ENCODE measurements around the gene CORO7. TPM values are rescaled to one million over a fixed set of nuclear protein-coding genes. Genes with fewer than 3 reads are reported as not detected.

Gene CORO7
- total and polyA plus RNA-seq, 9 of the 15 experiments (the other 6 are each of a cell fraction or from before 2014, with no cell fraction given): 0.45 to 77.2 (median 18.7) TPM

DNA sequence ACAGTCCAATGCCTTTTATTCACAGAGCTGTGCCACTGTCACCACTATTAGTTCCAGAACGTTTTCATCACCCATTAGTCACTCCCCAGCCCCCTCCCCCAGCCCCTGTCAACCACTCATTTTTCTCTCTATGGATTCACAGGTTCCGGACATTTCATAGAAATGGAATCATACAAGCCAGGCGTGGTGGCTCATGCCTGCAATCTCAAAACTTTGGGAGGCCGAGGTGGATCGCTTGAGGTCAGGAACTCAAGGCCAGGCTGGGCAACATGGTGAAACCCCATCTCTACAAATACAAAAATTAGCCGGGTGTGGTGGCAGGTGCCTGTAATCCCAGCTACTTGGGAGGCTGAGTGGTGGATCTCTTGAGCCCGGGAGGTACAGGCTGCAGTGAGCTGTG lies 64.5 kb downstream of the CORO7 start (continued):
- TF ChIP-seq, protein P1, sequence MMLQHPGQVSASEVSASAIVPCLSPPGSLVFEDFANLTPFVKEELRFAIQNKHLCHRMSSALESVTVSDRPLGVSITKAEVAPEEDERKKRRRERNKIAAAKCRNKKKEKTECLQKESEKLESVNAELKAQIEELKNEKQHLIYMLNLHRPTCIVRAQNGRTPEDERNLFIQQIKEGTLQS (IDR thresholded peaks at IDR 0.05): peak; percentile 28; the same call in 1 of the 2 replicates
- TF ChIP-seq, protein P1 (CRISPR knock-in tag; conservative IDR thresholded peaks at IDR 0.05): no peak
- TF ChIP-seq U2AF2 (optimal IDR thresholded peaks at IDR 0.05; ENCODE audit: low read depth, low read length): no peak

DNA sequence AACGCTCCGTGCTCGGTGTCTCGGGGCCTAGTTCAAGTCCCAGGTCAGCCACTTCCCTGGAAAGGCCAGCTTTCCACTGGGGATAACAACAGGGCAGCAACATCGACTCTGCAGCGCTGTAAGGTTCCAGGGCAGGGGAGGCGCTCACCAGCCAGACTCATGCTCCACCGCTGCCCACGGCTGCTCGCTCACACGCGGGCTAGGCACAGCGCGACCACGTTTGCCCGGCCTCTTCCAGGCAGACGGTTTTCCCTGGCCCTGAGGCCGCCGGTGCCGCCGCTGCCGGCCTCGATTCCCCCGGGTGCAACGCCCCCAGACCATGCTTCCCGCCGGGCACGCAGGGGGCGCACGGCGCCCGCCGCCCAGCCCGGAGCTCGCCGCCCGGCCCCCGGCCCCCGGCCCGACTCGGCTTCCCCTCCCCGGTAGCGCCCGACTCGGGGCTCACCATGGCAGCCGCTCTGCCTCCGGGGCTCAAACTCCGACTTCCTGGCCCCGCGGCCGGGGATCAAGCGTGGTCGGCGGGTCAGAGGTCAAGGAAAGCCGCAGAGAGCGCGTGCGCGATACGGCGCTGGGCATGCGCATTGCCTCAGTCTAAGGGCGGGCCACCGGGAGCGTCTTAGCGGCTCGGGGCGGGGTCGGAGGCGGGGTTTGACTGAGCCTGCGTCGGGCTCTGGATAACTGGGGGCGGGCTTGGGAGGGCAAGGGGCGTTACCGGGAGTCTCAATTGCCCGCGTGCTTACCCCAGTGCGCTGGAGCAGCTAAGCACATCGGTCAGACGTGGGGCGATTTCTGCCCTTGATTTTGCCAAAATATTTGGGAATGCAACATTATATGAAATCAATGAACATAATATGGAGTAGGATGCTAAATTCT lies 65.4 kb downstream of the CORO7 start, which contains the start of gene PAM16:
Gene PAM16 (minus strand): TSS at position 535 of the 873 bp plus-strand sequence. CDS start 87 bp downstream, at position 448.
- H3K36me3 ChIP-seq (ENCODE audit: control insufficient read depth, insufficient read depth, low read length): peaks cover 40% of the 10 kb centered on the region; the same call in 2 of the 3 replicates
- CTCF ChIA-PET (ENCODE audit: low intra/inter-chr PET ratio): interaction anchor here (0.6 kb wide), 1 partner anchor 39 kb away, joined by 3 read pairs; no protein-coding TSS in a partner anchor
- H3K4me3 ChIP-seq: peak within 1 kb of the TSS; percentile 97
- POLR2A ChIA-PET: interaction anchor here (0.6 to 1.4 kb wide), 7 partner anchors 11 to 467 kb away, joined by 3 to 6 read pairs (median 3); partner anchors contain the start of gene VASN
- WGBS (ENCODE audit: insufficient coverage, low coverage, missing lambda C conversion rate): under 1% methylated on average over 64 of the region's 81 CpGs
- peak within 1 kb of the TSS; percentile 84 for H2AFZ ChIP-seq (ENCODE audit: low read depth, low read length)
- peaks cover 22 to 46% of the 10 kb centered on the region in 2 experiments; a peak in 4 of 5 replicates for H3K4me1 ChIP-seq (replicated peaks in 1 of 2; ENCODE audit: control insufficient read depth in 2 of 2, insufficient read depth in 2 of 2, low read length in 2 of 2)
- intact Hi-C loops (cut with micrococcal nuclease): no loop called here
- peaks cover 11% of the 10 kb centered on the region; the same call in 1 of the 2 replicates for H4K20me1 ChIP-seq (replicated peaks; ENCODE audit: control insufficient read depth, insufficient read depth, low read length)
- TSS peak; percentile 52 for BruUV-seq (replicated peaks)
- in situ Hi-C loops (cut with MboI): no loop called here
- peak; percentile 93 to 98 (median 95) for DNase-seq (ENCODE audit: extremely low read depth in 1 of 4, low spot score in 3 of 4)
- no peaks in the 10 kb centered on the region for H3K9me1 ChIP-seq (ENCODE audit: control insufficient read depth, insufficient read depth, low read length)
- peak; percentile 90 for FAIRE-seq
- H3K79me2 ChIP-seq (ENCODE audit: control insufficient read depth, insufficient read depth, low read length): peaks cover 51% of the 10 kb centered on the region
- no peaks in the 10 kb centered on the region for H3K9me3 ChIP-seq (replicated peaks; ENCODE audit: control insufficient read depth, insufficient read depth, low read depth, low read length)
- ATAC-seq: peak; percentile 93
- peak within 1 kb of the TSS; percentile 98 to 100 for H3K9ac ChIP-seq (ENCODE audit: insufficient read depth in 1 of 2, low read depth in 2 of 2, low read length in 2 of 2)
- peak within 1 kb of the TSS; percentile 97 for H3K27ac ChIP-seq (ENCODE audit: extremely low read depth, low read depth, low read length)
- no peaks in the 10 kb centered on the region for H3K27me3 ChIP-seq (ENCODE audit: control insufficient read depth in 2 of 2, insufficient read depth in 2 of 2, low read length in 2 of 2)
- H3K4me2 ChIP-seq (ENCODE audit: insufficient read depth, low read length): peak within 1 kb of the TSS; percentile 100
- TF ChIP-seq, protein P2, sequence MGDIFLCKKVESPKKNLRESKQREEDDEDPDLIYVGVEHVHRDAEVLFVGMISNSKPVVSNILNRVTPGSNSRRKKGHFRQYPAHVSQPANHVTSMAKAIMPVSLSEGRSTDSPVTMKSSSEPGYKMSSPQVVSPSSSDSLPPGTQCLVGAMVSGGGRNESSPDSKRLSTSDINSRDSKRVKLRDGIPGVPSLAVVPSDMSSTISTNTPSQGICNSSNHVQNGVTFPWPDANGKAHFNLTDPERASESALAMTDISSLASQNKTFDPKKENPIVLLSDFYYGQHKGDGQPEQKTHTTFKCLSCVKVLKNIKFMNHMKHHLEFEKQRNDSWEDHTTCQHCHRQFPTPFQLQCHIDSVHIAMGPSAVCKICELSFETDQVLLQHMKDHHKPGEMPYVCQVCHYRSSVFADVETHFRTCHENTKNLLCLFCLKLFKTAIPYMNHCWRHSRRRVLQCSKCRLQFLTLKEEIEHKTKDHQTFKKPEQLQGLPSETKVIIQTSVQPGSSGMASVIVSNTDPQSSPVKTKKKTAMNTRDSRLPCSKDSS (IDR thresholded peaks at IDR 0.05; ENCODE audit: low read depth, partially characterized antibody): no peak
- no peak for TF ChIP-seq ZNF174 (CRISPR knock-in tag; IDR thresholded peaks at IDR 0.05)
- peak; percentile 48; the same call in 1 of the 2 replicates for TF ChIP-seq GABPB1 (CRISPR knock-in tag; IDR thresholded peaks at IDR 0.05)
- no peak for TF ChIP-seq ZNF41 (CRISPR knock-in tag; conservative IDR thresholded peaks at IDR 0.05)
- TF ChIP-seq ZNF232 (CRISPR knock-in tag; IDR thresholded peaks at IDR 0.05): 0 out of 2 replicates have a peak, but pooled peaks have one; percentile 25
- TF ChIP-seq MED1 (CRISPR knock-in tag; IDR thresholded peaks at IDR 0.05; ENCODE audit: borderline replicate concordance): no peak
- TF ChIP-seq, protein P3, sequence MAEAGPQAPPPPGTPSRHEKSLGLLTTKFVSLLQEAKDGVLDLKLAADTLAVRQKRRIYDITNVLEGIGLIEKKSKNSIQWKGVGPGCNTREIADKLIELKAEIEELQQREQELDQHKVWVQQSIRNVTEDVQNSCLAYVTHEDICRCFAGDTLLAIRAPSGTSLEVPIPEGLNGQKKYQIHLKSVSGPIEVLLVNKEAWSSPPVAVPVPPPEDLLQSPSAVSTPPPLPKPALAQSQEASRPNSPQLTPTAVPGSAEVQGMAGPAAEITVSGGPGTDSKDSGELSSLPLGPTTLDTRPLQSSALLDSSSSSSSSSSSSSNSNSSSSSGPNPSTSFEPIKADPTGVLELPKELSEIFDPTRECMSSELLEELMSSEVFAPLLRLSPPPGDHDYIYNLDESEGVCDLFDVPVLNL (CRISPR knock-in tag; IDR thresholded peaks at IDR 0.05; ENCODE audit: low read depth): no peak
- TF ChIP-seq, protein P4, sequence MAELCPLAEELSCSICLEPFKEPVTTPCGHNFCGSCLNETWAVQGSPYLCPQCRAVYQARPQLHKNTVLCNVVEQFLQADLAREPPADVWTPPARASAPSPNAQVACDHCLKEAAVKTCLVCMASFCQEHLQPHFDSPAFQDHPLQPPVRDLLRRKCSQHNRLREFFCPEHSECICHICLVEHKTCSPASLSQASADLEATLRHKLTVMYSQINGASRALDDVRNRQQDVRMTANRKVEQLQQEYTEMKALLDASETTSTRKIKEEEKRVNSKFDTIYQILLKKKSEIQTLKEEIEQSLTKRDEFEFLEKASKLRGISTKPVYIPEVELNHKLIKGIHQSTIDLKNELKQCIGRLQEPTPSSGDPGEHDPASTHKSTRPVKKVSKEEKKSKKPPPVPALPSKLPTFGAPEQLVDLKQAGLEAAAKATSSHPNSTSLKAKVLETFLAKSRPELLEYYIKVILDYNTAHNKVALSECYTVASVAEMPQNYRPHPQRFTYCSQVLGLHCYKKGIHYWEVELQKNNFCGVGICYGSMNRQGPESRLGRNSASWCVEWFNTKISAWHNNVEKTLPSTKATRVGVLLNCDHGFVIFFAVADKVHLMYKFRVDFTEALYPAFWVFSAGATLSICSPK (IDR thresholded peaks at IDR 0.05; ENCODE audit: borderline replicate concordance): no peak
- no peak for TF ChIP-seq MTA1 (IDR thresholded peaks at IDR 0.05; ENCODE audit: borderline replicate concordance)
- TF ChIP-seq GATAD2B (IDR thresholded peaks at IDR 0.05; ENCODE audit: borderline replicate concordance): no peak
- TF ChIP-seq MYNN (IDR thresholded peaks at IDR 0.05): no peak
- no peak for TF ChIP-seq MYNN (CRISPR knock-in tag; IDR thresholded peaks at IDR 0.05)

All from K562 (cell line).